Measurements from ENCODE around the gene YARS1.

Gene YARS1

GRCh38 chr1:32813941-32814739 lies 3.0 kb downstream of the YARS1 start:
- Histone ChIP-seq H3K4me3 (ENCODE audit: insufficient read depth in 1 of 2, low read depth in 1 of 2, low read length in 2 of 2) (peak overlapping the region in 1 of 2 experiments; percentile 39), H3K79me1 (replicated peaks; ENCODE audit: low read length, poor library complexity, severe bottlenecking) (peaks cover 10% of the 10 kb centered on the region), H3K4me2 (ENCODE audit: low read length, poor library complexity, severe bottlenecking) (no peak overlapping the region), H3K18ac (ENCODE audit: low read depth in 1 of 2, low read length in 2 of 2) (no peak overlapping the region), H3K23ac (ENCODE audit: low read length in 2 of 2) (no peak overlapping the region), H3K36me3 (ENCODE audit: control insufficient read depth in 1 of 2, insufficient read depth in 2 of 2, low read depth in 1 of 2, low read length in 2 of 2) (peaks cover 12 to 24% of the 10 kb centered on the region in 2 experiments), H2BK120ac (ENCODE audit: low read depth, low read length) (no peak overlapping the region), H3K27ac (ENCODE audit: low read length, poor library complexity, severe bottlenecking) (no peak overlapping the region), H3K9me3 (ENCODE audit: control insufficient read depth, low read length) (no peaks in the 10 kb centered on the region), H3K4ac (ENCODE audit: low read depth in 1 of 2, low read length in 2 of 2) (no peak overlapping the region), H2BK5ac (ENCODE audit: low read depth, low read length, poor library complexity, severe bottlenecking) (no peak overlapping the region), H4K8ac (ENCODE audit: low read length) (no peak overlapping the region), H2BK12ac (ENCODE audit: low read length in 2 of 2) (no peak overlapping the region), H2BK15ac (ENCODE audit: low read depth, poor library complexity, severe bottlenecking) (no peak overlapping the region), H3K4me1 (ENCODE audit: control insufficient read depth, insufficient read depth, low read depth, low read length) (peaks cover 8% of the 10 kb centered on the region), H3K14ac (ENCODE audit: low read length in 2 of 2) (no peak overlapping the region), H3K9ac (ENCODE audit: low read length) (peak overlapping the region; percentile 33), H2AFZ (ENCODE audit: low read depth, low read length) (no peak overlapping the region), H2AK5ac (ENCODE audit: low read length, severe bottlenecking) (no peak overlapping the region), H3K27me3 (ENCODE audit: control insufficient read depth in 1 of 2, insufficient read depth in 1 of 2, low read length in 2 of 2) (no peaks in the 10 kb centered on the region), H4K91ac (ENCODE audit: low read length) (no peak overlapping the region)
- DNase-seq: peak; percentile 34
- 79% methylated on average over 11 of the region's 11 CpGs for WGBS

- DNase-seq: no peak
- peaks cover 4% of the 10 kb centered on the region for H3K4me1 ChIP-seq (ENCODE audit: control insufficient read depth, insufficient read depth, low read depth, low read length)
- H3K9ac ChIP-seq (ENCODE audit: low read length): no peak overlapping the region
- H3K36me3 ChIP-seq (ENCODE audit: control insufficient read depth in 1 of 2, insufficient read depth in 2 of 2, low read depth in 1 of 2, low read length in 2 of 2): peaks cover 27 to 44% of the 10 kb centered on the region in 2 experiments
- no peak overlapping the region for H3K4me3 ChIP-seq (ENCODE audit: insufficient read depth in 1 of 2, low read depth in 1 of 2, low read length in 2 of 2)
- no peak overlapping the region for H3K23ac ChIP-seq (ENCODE audit: low read length in 2 of 2)
- no peak overlapping the region for H2AK5ac ChIP-seq (ENCODE audit: low read length, severe bottlenecking)
- H3K27ac ChIP-seq (ENCODE audit: low read length, poor library complexity, severe bottlenecking): no peak overlapping the region
- no peaks in the 10 kb centered on the region for H3K9me3 ChIP-seq (ENCODE audit: control insufficient read depth, low read length)
- H3K4ac ChIP-seq (ENCODE audit: low read depth in 1 of 2, low read length in 2 of 2): no peak overlapping the region
- no peak overlapping the region for H3K4me2 ChIP-seq (ENCODE audit: low read length, poor library complexity, severe bottlenecking)
- H2AFZ ChIP-seq (ENCODE audit: low read depth, low read length): no peak overlapping the region
- H3K14ac ChIP-seq (ENCODE audit: low read length in 2 of 2): no peak overlapping the region
- WGBS: 100% methylated on average over 3 of the region's 3 CpGs
- H2BK15ac ChIP-seq (ENCODE audit: low read depth, poor library complexity, severe bottlenecking): no peak overlapping the region
- no peak overlapping the region for H2BK120ac ChIP-seq (ENCODE audit: low read depth, low read length)
- no peak overlapping the region for H3K18ac ChIP-seq (ENCODE audit: low read depth in 1 of 2, low read length in 2 of 2)
- H2BK5ac ChIP-seq (ENCODE audit: low read depth, low read length, poor library complexity, severe bottlenecking): no peak overlapping the region
- peaks cover 13% of the 10 kb centered on the region for H3K79me1 ChIP-seq (replicated peaks; ENCODE audit: low read length, poor library complexity, severe bottlenecking)
- H4K8ac ChIP-seq (ENCODE audit: low read length): no peak overlapping the region
- H4K91ac ChIP-seq (ENCODE audit: low read length): no peak overlapping the region
- H3K27me3 ChIP-seq (ENCODE audit: control insufficient read depth in 1 of 2, insufficient read depth in 1 of 2, low read length in 2 of 2): no peaks in the 10 kb centered on the region
- no peak overlapping the region for H2BK12ac ChIP-seq (ENCODE audit: low read length in 2 of 2)
Measured at GRCh38 chr1:32811917-32812316, 5.2 kb downstream of the YARS1 start.

- no peak overlapping the region for H3K27ac ChIP-seq (ENCODE audit: low read length, poor library complexity, severe bottlenecking)
- no peak overlapping the region for H4K8ac ChIP-seq (ENCODE audit: low read length)
- H2AK5ac ChIP-seq (ENCODE audit: low read length, severe bottlenecking): no peak overlapping the region
- H3K79me1 ChIP-seq (replicated peaks; ENCODE audit: low read length, poor library complexity, severe bottlenecking): peaks cover 17% of the 10 kb centered on the region
- no peak overlapping the region for H3K4ac ChIP-seq (ENCODE audit: low read depth in 1 of 2, low read length in 2 of 2)
- H2BK120ac ChIP-seq (ENCODE audit: low read depth, low read length): no peak overlapping the region
- no peak overlapping the region for H3K23ac ChIP-seq (ENCODE audit: low read length in 2 of 2)
- H3K4me2 ChIP-seq (ENCODE audit: low read length, poor library complexity, severe bottlenecking): no peak overlapping the region
- no peak overlapping the region for H3K4me3 ChIP-seq (ENCODE audit: insufficient read depth in 1 of 2, low read depth in 1 of 2, low read length in 2 of 2)
- no peak overlapping the region for H2AFZ ChIP-seq (ENCODE audit: low read depth, low read length)
- H2BK5ac ChIP-seq (ENCODE audit: low read depth, low read length, poor library complexity, severe bottlenecking): no peak overlapping the region
- H3K9ac ChIP-seq (ENCODE audit: low read length): no peak overlapping the region
- peaks cover 4% of the 10 kb centered on the region for H3K4me1 ChIP-seq (ENCODE audit: control insufficient read depth, insufficient read depth, low read depth, low read length)
- no peak for DNase-seq
- H3K27me3 ChIP-seq (ENCODE audit: control insufficient read depth in 1 of 2, insufficient read depth in 1 of 2, low read length in 2 of 2): no peaks in the 10 kb centered on the region
- H3K14ac ChIP-seq (ENCODE audit: low read length in 2 of 2): no peak overlapping the region
- no peak overlapping the region for H2BK15ac ChIP-seq (ENCODE audit: low read depth, poor library complexity, severe bottlenecking)
- peaks cover 31 to 50% of the 10 kb centered on the region in 2 experiments for H3K36me3 ChIP-seq (ENCODE audit: control insufficient read depth in 1 of 2, insufficient read depth in 2 of 2, low read depth in 1 of 2, low read length in 2 of 2)
- no peaks in the 10 kb centered on the region for H3K9me3 ChIP-seq (ENCODE audit: control insufficient read depth, low read length)
- no peak overlapping the region for H3K18ac ChIP-seq (ENCODE audit: low read depth in 1 of 2, low read length in 2 of 2)
- no peak overlapping the region for H2BK12ac ChIP-seq (ENCODE audit: low read length in 2 of 2)
- WGBS: 83% methylated on average over 9 of the region's 9 CpGs
- H4K91ac ChIP-seq (ENCODE audit: low read length): no peak overlapping the region
Measured at GRCh38 chr1:32811265-32811664, 5.9 kb downstream of the YARS1 start.

GRCh38 chr1:32810358-32810757 lies 6.8 kb downstream of the YARS1 start:
- Histone ChIP-seq H3K79me1 (replicated peaks; ENCODE audit: low read length, poor library complexity, severe bottlenecking) (peaks cover 19% of the 10 kb centered on the region), H3K4me2 (ENCODE audit: low read length, poor library complexity, severe bottlenecking) (no peak overlapping the region), H3K18ac (ENCODE audit: low read depth in 1 of 2, low read length in 2 of 2) (no peak overlapping the region), H3K9ac (ENCODE audit: low read length) (no peak overlapping the region), H2BK15ac (ENCODE audit: low read depth, poor library complexity, severe bottlenecking) (no peak overlapping the region), H3K4me1 (ENCODE audit: control insufficient read depth, insufficient read depth, low read depth, low read length) (peaks cover 4% of the 10 kb centered on the region), H3K9me3 (ENCODE audit: control insufficient read depth, low read length) (no peaks in the 10 kb centered on the region), H2BK120ac (ENCODE audit: low read depth, low read length) (no peak overlapping the region), H3K27ac (ENCODE audit: low read length, poor library complexity, severe bottlenecking) (no peak overlapping the region), H2AFZ (ENCODE audit: low read depth, low read length) (no peak overlapping the region), H2BK12ac (ENCODE audit: low read length in 2 of 2) (no peak overlapping the region), H3K27me3 (ENCODE audit: control insufficient read depth in 1 of 2, insufficient read depth in 1 of 2, low read length in 2 of 2) (no peaks in the 10 kb centered on the region), H2AK5ac (ENCODE audit: low read length, severe bottlenecking) (no peak overlapping the region), H4K8ac (ENCODE audit: low read length) (no peak overlapping the region), H3K14ac (ENCODE audit: low read length in 2 of 2) (no peak overlapping the region), H3K4ac (ENCODE audit: low read depth in 1 of 2, low read length in 2 of 2) (no peak overlapping the region), H3K4me3 (ENCODE audit: insufficient read depth in 1 of 2, low read depth in 1 of 2, low read length in 2 of 2) (no peak overlapping the region), H2BK5ac (ENCODE audit: low read depth, low read length, poor library complexity, severe bottlenecking) (peak overlapping the region; percentile 19), H3K23ac (ENCODE audit: low read length in 2 of 2) (no peak overlapping the region), H3K36me3 (ENCODE audit: control insufficient read depth in 1 of 2, insufficient read depth in 2 of 2, low read depth in 1 of 2, low read length in 2 of 2) (peaks cover 33 to 55% of the 10 kb centered on the region in 2 experiments), H4K91ac (ENCODE audit: low read length) (no peak overlapping the region)
- no peak for DNase-seq
- 94% methylated on average over 4 of the region's 5 CpGs for WGBS
